IMR-90 (cell line): ENCODE results near the gene CHRNB1. TPM values are rescaled to one million over a fixed set of nuclear protein-coding genes. Genes with fewer than 3 reads are reported as not detected.

ENCODE experiments used
- ATAC-seq: fragments of 200-7000 bp; cut with Tn5 transposase; 2 replicates; pipeline ENCODE4 v1.9.1; 2020; ENCODE audit warnings: low read depth, mild to moderate bottlenecking, moderate library complexity
- BruUV-seq: library from RNA; stranded (reverse); fragments of 400-500 nt; replicated peaks from 2 replicates; lab custom pipeline; 2021; lab: Mats Ljungman, UMichigan
- CTCF ChIA-PET: fragments of 300-600 bp; formaldehyde crosslinking; extraction: SDS; loops from one replicate; lab custom pipeline; 2021; ENCODE audit warnings: antibody characterized with exemption; lab: Yijun Ruan, JAX
- POLR2A ChIA-PET: fragments of 300-600 bp; sonication (Branson Sonifier 250); formaldehyde crosslinking; loops from one replicate; lab custom pipeline; 2022; ENCODE audit warnings: antibody characterized with exemption; ENCODE audit not compliant: unreplicated experiment; lab: Charles Lee
- DNase-seq: peaks from one replicate; pipeline ENCODE4 v3.0.0; 2013
- H2AFZ ChIP-seq: replicated peaks from 2 replicates; pipeline ENCODE3; 2013; ENCODE audit warnings: low read length, mild to moderate bottlenecking; ENCODE audit not compliant: poor library complexity
- H2AK5ac ChIP-seq: 2 replicates; pipeline ENCODE4 v1.6.1; 2013; ENCODE audit warnings: low read depth, low read length, inconsistent platforms
- H2AK9ac ChIP-seq: replicated peaks from 2 replicates; pipeline ENCODE3; 2013; ENCODE audit warnings: mild to moderate bottlenecking, low read depth, low read length, moderate library complexity; ENCODE audit not compliant: poor library complexity
- H2BK120ac ChIP-seq: 2 replicates; pipeline ENCODE4 v1.6.1; 2013; ENCODE audit warnings: low read depth, low read length, inconsistent platforms
- H2BK15ac ChIP-seq: 3 replicates; pipeline ENCODE4 v1.6.1; 2013; ENCODE audit warnings: low read depth, low read length, inconsistent platforms
- H2BK20ac ChIP-seq: 2 replicates; pipeline ENCODE4 v1.6.1; 2013; ENCODE audit warnings: low read depth, mild to moderate bottlenecking, inconsistent platforms, low read length, moderate library complexity
- H2BK5ac ChIP-seq: 2 replicates; pipeline ENCODE4 v1.6.1; 2013; ENCODE audit warnings: mild to moderate bottlenecking, low read depth, low read length, inconsistent platforms; ENCODE audit not compliant: poor library complexity, severe bottlenecking
- H3K14ac ChIP-seq: replicated peaks from 2 replicates; pipeline ENCODE4 v1.6.1; 2013; ENCODE audit warnings: low read depth, low read length, inconsistent platforms
- H3K18ac ChIP-seq: 2 replicates; pipeline ENCODE4 v1.6.1; 2013; ENCODE audit warnings: low read depth, low read length, control low read depth
- H3K23ac ChIP-seq: 2 replicates; pipeline ENCODE4 v1.6.1; 2013; ENCODE audit warnings: low read depth, low read length, inconsistent platforms
- H3K27ac ChIP-seq: 2 replicates; pipeline ENCODE4 v1.5.1; 2013; ENCODE audit warnings: mild to moderate bottlenecking, control low read depth, low read length; ENCODE audit not compliant: insufficient read depth
- H3K27me3 ChIP-seq: 2 replicates; pipeline ENCODE4 v1.6.1; 2013; ENCODE audit warnings: low read length; ENCODE audit not compliant: control insufficient read depth, insufficient read depth
- H3K36me3 ChIP-seq: 2 replicates; pipeline ENCODE4 v1.6.1; 2013; ENCODE audit warnings: low read length, mixed read lengths; ENCODE audit not compliant: control insufficient read depth, insufficient read depth
- H3K4ac ChIP-seq: 2 replicates; pipeline ENCODE4 v1.6.1; 2013; ENCODE audit warnings: low read depth, low read length, inconsistent platforms
- H3K4me1 ChIP-seq: 2 replicates; pipeline ENCODE4 v1.6.1; 2013; ENCODE audit warnings: low read length, mixed read lengths; ENCODE audit not compliant: control insufficient read depth, insufficient read depth
- H3K4me2 ChIP-seq: 2 replicates; pipeline ENCODE4 v1.6.1; 2013; ENCODE audit warnings: low read depth, mild to moderate bottlenecking, control low read depth, low read length, moderate library complexity
- H3K4me3 ChIP-seq: 2 replicates; pipeline ENCODE4 v1.5.1; 2013; ENCODE audit warnings: low read depth, mild to moderate bottlenecking, control low read depth, low read length, moderate library complexity; ENCODE audit not compliant: insufficient read depth
- H3K56ac ChIP-seq: 2 replicates; pipeline ENCODE4 v1.6.1; 2013; ENCODE audit warnings: low read length, inconsistent platforms; ENCODE audit not compliant: insufficient read depth; ENCODE audit errors: extremely low read depth
- H3K79me1 ChIP-seq, 2 experiments: 2 replicates each; pipeline ENCODE4 v1.6.1; 2013; ENCODE audit warnings: low read length in 2 of 2, inconsistent platforms in 1 of 2, low read depth in 1 of 2
- H3K9ac ChIP-seq: 2 replicates; pipeline ENCODE4 v1.6.1; 2013; ENCODE audit warnings: low read depth, low read length, control low read depth
- H3K9me1 ChIP-seq: 2 replicates; pipeline ENCODE4 v1.6.1; 2013; ENCODE audit warnings: low read length, inconsistent platforms; ENCODE audit not compliant: insufficient read depth
- H3K9me3 ChIP-seq: 2 replicates; pipeline ENCODE4 v1.6.1; 2013; ENCODE audit warnings: low read length; ENCODE audit not compliant: control insufficient read depth, insufficient read depth
- H4K20me1 ChIP-seq: 2 replicates; pipeline ENCODE4 v1.6.1; 2013; ENCODE audit warnings: low read length, inconsistent platforms; ENCODE audit not compliant: insufficient read depth
- H4K5ac ChIP-seq: 2 replicates; pipeline ENCODE4 v1.6.1; 2013; ENCODE audit warnings: mild to moderate bottlenecking, low read depth, low read length, control low read depth
- H4K8ac ChIP-seq, 2 experiments: 2 replicates each; pipeline ENCODE4 v1.6.1; 2013; ENCODE audit warnings: low read depth in 2 of 2, low read length in 2 of 2, control low read depth in 1 of 2, inconsistent platforms in 1 of 2
- H4K91ac ChIP-seq: 2 replicates; pipeline ENCODE4 v1.6.1; 2013; ENCODE audit warnings: low read depth, low read length, inconsistent platforms; ENCODE audit not compliant: insufficient read depth
- BHLHE40 ChIP-seq: fragments of 150-350 bp; IDR thresholded peaks from 2 replicates; pipeline ENCODE4 v1.6.1; 2016; ENCODE audit warnings: mild to moderate bottlenecking, low read depth, low read length
- CEBPB ChIP-seq: IDR thresholded peaks from 2 replicates; pipeline ENCODE4 v1.6.1; 2012; ENCODE audit warnings: low read depth, low read length, improper control_type of control experiment
- CHD1 ChIP-seq: IDR thresholded peaks from 2 replicates; pipeline ENCODE4 v1.6.1; 2012; ENCODE audit warnings: low read depth, low read length, improper control_type of control experiment
- FOS ChIP-seq: fragments of 150-350 bp; IDR thresholded peaks from 2 replicates; pipeline ENCODE4 v1.6.1; 2016; ENCODE audit warnings: low read depth, low read length
- MAFK ChIP-seq: IDR thresholded peaks from 2 replicates; pipeline ENCODE4 v1.6.1; 2012; ENCODE audit warnings: low read depth, low read length, improper control_type of control experiment
- MAZ ChIP-seq: IDR thresholded peaks from 2 replicates; pipeline ENCODE4 v1.6.1; 2012; ENCODE audit warnings: low read depth, mild to moderate bottlenecking, low read length, improper control_type of control experiment, moderate library complexity, borderline replicate concordance
- MXI1 ChIP-seq: IDR thresholded peaks from 2 replicates; pipeline ENCODE4 v1.6.1; 2012; ENCODE audit warnings: low read depth, mild to moderate bottlenecking, low read length, moderate library complexity, borderline replicate concordance
- NFE2L2 ChIP-seq: fragments of 150-350 bp; IDR thresholded peaks from 2 replicates; pipeline ENCODE4 v1.6.1; 2016; ENCODE audit warnings: low read depth, mild to moderate bottlenecking, low read length
- POLR2A ChIP-seq: IDR thresholded peaks from 2 replicates; pipeline ENCODE4 v1.6.1; 2012; ENCODE audit warnings: mild to moderate bottlenecking, low read depth, low read length
- RAD21 ChIP-seq: IDR thresholded peaks from 2 replicates; pipeline ENCODE4 v1.6.1; 2012; ENCODE audit warnings: low read length, improper control_type of control experiment
- RCOR1 ChIP-seq: IDR thresholded peaks from 2 replicates; pipeline ENCODE4 v1.6.1; 2012; ENCODE audit warnings: mild to moderate bottlenecking, low read length, improper control_type of control experiment; ENCODE audit not compliant: insufficient replicate concordance
- RFX5 ChIP-seq: IDR thresholded peaks from 2 replicates; pipeline ENCODE4 v1.8.0; 2012; ENCODE audit warnings: low read depth, mild to moderate bottlenecking, low read length, moderate library complexity
- SMC3 ChIP-seq: fragments of 150-350 bp; IDR thresholded peaks from 2 replicates; pipeline ENCODE4 v1.6.1; 2016; ENCODE audit warnings: low read depth, mild to moderate bottlenecking, antibody characterized with exemption, low read length, moderate library complexity
- WGBS, 2 experiments: methylation state at CpG; one replicate each; pipeline versions ENCODE4 v1.1.5 to v1.1.7; 2013; ENCODE audit warnings: missing lambda C conversion rate in 2 of 2; ENCODE audit not compliant: insufficient read length in 1 of 2; ENCODE audit errors: extremely low coverage in 2 of 2; 5-methylcytosine and 5-hydroxymethylcytosine counted together
- dilution Hi-C: fragments of 300-500 bp; cut with HindIII; formaldehyde crosslinking; loops from one replicate; pipeline ENCODE4 v1.14.3; 2018; ENCODE audit warnings: low sequenced_read_pairs; ENCODE audit not compliant: unreplicated experiment
- in situ Hi-C: fragments of 300-500 bp; cut with MboI; formaldehyde crosslinking; loops from 3 replicates; pipeline ENCODE4 v1.14.3; 2019; ENCODE audit warnings: low sequenced_read_pairs, inconsistent platforms, mixed read lengths
- intact Hi-C: fragments of 100-400 bp; cut with micrococcal nuclease; formaldehyde crosslinking; loops from 2 replicates; pipeline ENCODE4 v1.10.0; 2022
- polyA plus RNA-seq, 3 experiments: library from polyadenylated mRNA; depleted of rRNA; stranded (reverse); fragments of >200 nt; gene quantifications; 2 replicates each; pipeline ENCODE4 v1.2.3, GENCODE V29; 2012; ENCODE audit warnings: low replicate concordance in 1 of 3
- total RNA-seq: library from RNA; depleted of rRNA; stranded (reverse); fragments of >200 nt; gene quantifications from 2 replicates; pipeline ENCODE4 v1.2.3, GENCODE V29; 2012
- TF ChIP-seq, protein P1 (sequence below): fragments of 150-350 bp; IDR thresholded peaks from 2 replicates; pipeline ENCODE4 v1.6.1; 2016; ENCODE audit warnings: low read depth, mild to moderate bottlenecking, low read length, moderate library complexity, borderline replicate concordance
- TF ChIP-seq, protein P2 (sequence below): fragments of 150-350 bp; IDR thresholded peaks from 2 replicates; pipeline ENCODE4 v1.6.1; 2017; ENCODE audit warnings: mild to moderate bottlenecking, antibody characterized with exemption, low read length, low read depth
- TF ChIP-seq, protein P3 (sequence below): conservative IDR thresholded peaks from 2 replicates; pipeline ENCODE4 v1.5.1; 2012; ENCODE audit warnings: mild to moderate bottlenecking, low read depth, low read length, improper control_type of control experiment

Gene CHRNB1
- total and polyA plus RNA-seq, 2 of the 4 experiments (the other 2 are of a cell fraction) = 4.3 to 6.0 TPM

GRCh38 chr17:7465597-7466275 is 20.9 kb downstream of the CHRNB1 start:
- no peak overlapping the region for H3K18ac ChIP-seq
- TF ChIP-seq CHD1 (no peak), SMC3 (no peak), RCOR1 (no peak), CEBPB (no peak), NFE2L2 (no peak), RFX5 (no peak), MAFK (no peak), FOS (no peak), MXI1 (no peak), POLR2A (no peak), BHLHE40 (no peak), RAD21 (no peak), MAZ (no peak)
- TF ChIP-seq, protein P1, sequence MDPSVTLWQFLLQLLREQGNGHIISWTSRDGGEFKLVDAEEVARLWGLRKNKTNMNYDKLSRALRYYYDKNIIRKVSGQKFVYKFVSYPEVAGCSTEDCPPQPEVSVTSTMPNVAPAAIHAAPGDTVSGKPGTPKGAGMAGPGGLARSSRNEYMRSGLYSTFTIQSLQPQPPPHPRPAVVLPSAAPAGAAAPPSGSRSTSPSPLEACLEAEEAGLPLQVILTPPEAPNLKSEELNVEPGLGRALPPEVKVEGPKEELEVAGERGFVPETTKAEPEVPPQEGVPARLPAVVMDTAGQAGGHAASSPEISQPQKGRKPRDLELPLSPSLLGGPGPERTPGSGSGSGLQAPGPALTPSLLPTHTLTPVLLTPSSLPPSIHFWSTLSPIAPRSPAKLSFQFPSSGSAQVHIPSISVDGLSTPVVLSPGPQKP = no peak
- TF ChIP-seq, protein P2, sequence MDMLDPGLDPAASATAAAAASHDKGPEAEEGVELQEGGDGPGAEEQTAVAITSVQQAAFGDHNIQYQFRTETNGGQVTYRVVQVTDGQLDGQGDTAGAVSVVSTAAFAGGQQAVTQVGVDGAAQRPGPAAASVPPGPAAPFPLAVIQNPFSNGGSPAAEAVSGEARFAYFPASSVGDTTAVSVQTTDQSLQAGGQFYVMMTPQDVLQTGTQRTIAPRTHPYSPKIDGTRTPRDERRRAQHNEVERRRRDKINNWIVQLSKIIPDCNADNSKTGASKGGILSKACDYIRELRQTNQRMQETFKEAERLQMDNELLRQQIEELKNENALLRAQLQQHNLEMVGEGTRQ = no peak
- TF ChIP-seq, protein P3, sequence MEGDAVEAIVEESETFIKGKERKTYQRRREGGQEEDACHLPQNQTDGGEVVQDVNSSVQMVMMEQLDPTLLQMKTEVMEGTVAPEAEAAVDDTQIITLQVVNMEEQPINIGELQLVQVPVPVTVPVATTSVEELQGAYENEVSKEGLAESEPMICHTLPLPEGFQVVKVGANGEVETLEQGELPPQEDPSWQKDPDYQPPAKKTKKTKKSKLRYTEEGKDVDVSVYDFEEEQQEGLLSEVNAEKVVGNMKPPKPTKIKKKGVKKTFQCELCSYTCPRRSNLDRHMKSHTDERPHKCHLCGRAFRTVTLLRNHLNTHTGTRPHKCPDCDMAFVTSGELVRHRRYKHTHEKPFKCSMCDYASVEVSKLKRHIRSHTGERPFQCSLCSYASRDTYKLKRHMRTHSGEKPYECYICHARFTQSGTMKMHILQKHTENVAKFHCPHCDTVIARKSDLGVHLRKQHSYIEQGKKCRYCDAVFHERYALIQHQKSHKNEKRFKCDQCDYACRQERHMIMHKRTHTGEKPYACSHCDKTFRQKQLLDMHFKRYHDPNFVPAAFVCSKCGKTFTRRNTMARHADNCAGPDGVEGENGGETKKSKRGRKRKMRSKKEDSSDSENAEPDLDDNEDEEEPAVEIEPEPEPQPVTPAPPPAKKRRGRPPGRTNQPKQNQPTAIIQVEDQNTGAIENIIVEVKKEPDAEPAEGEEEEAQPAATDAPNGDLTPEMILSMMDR = no peak
- H2AFZ ChIP-seq = no peak overlapping the region
- H3K36me3 ChIP-seq = peaks cover 48% of the 10 kb centered on the region
- H3K9ac ChIP-seq = no peak overlapping the region
- peaks cover 24% of the 10 kb centered on the region for H3K9me1 ChIP-seq
- ATAC-seq (no peak), DNase-seq (no peak)
- H4K91ac ChIP-seq = no peak overlapping the region
- dilution Hi-C loops = no loop called here
- H2AK9ac ChIP-seq = no peak overlapping the region
- no peak overlapping the region for H2BK15ac ChIP-seq
- no peak overlapping the region for H3K4ac ChIP-seq
- H2BK5ac ChIP-seq = no peak overlapping the region
- H3K14ac ChIP-seq = no peak overlapping the region
- CTCF ChIA-PET = no interaction called here
- in situ Hi-C loops = no loop called here
- intact Hi-C loops = no loop called here
- H3K79me1 ChIP-seq = peaks cover 14 to 75% of the 10 kb centered on the region in 2 experiments; a peak in 3 of 4 replicates
- no peak overlapping the region for H3K4me2 ChIP-seq
- no peaks in the 10 kb centered on the region for H3K9me3 ChIP-seq
- H3K27me3 ChIP-seq = no peaks in the 10 kb centered on the region
- no peak overlapping the region for H2BK20ac ChIP-seq
- 96% methylated on average over 17 of the region's 33 CpGs; no CpG with 5 or more reads in 1 of the 2 experiments for WGBS, 2 experiments
- H3K23ac ChIP-seq = no peak overlapping the region
- peaks cover 12% of the 10 kb centered on the region; the same call in 1 of the 2 replicates for H3K4me1 ChIP-seq
- no peak overlapping the region for H4K5ac ChIP-seq
- H4K20me1 ChIP-seq = peaks cover 57% of the 10 kb centered on the region
- POLR2A ChIA-PET = no interaction called here
- H3K27ac ChIP-seq = no peak overlapping the region
- no peak overlapping the region for H3K4me3 ChIP-seq
- no TSS peak for BruUV-seq
- no peak overlapping the region for H2AK5ac ChIP-seq
- H4K8ac ChIP-seq = no peak overlapping the region
- H3K56ac ChIP-seq = no peak overlapping the region
- no peak overlapping the region for H2BK120ac ChIP-seq
